Uterus (tissue), 2 donors: ENCODE data around the gene FRMD8.

Experiments
- CTCF ChIP-seq, 4 experiments: fragments of 200-600 bp in 2 of 4; fragments of 450-650 bp in 2 of 4; sonication (generic) in 2 of 4; IDR thresholded peaks; one replicate each; pipeline ENCODE4 v1.5.1; 2016 to 2019; ENCODE audit warnings: antibody characterized with exemption in 4 of 4, mild to moderate bottlenecking in 2 of 4, moderate library complexity in 1 of 4
- POLR2A ChIP-seq, 2 donors: fragments of 450-650 bp; IDR thresholded peaks; one replicate each; pipeline ENCODE4 v1.6.1; 2016; ENCODE audit warnings: antibody characterized with exemption in 2 of 2, mild to moderate bottlenecking in 1 of 2, moderate library complexity in 1 of 2

GRCh38 chr11:65399845-65400244 is 13.4 kb downstream of the FRMD8 start:
- TF ChIP-seq CTCF (IDR thresholded peaks at IDR 0.05) (no peak), POLR2A (IDR thresholded peaks at IDR 0.05) (no peak)
